ENCODE results near the gene C5AR2.
"Not testable (repeated sequence)": the region's sequence is repeated elsewhere in the genome, so short reads cannot be mapped to it uniquely, and the experiment has no call there.

The C5AR2 gene

GRCh38 chr19:47324502-47324901 is 7.5 kb upstream of the C5AR2 start:
- DNase-seq = no peak

GRCh38 chr19:47330466-47330869 is 1.5 kb upstream of the C5AR2 start:
- DNase-seq = no peak

- DNase-seq = no peak
These were observed 485 bp upstream of the C5AR2 start for GRCh38 chr19:47331490-47331889.

- DNase-seq = not testable (repeated sequence)
These were observed 5.1 kb downstream of the C5AR2 start for GRCh38 chr19:47336765-47337718.

GRCh38 chr19:47339196-47339880 is 7.4 kb downstream of the C5AR2 start:
- no peak for DNase-seq

GRCh38 chr19:47340477-47341208 is 8.7 kb downstream of the C5AR2 start:
- DNase-seq = no peak

GRCh38 chr19:47341734-47342133 is 9.8 kb downstream of the C5AR2 start:
- no peak for DNase-seq

- DNase-seq = no peak
These were observed 11.3 kb downstream of the C5AR2 start for GRCh38 chr19:47343194-47343802.

GRCh38 chr19:47344425-47344824 is 12.4 kb downstream of the C5AR2 start:
- no peak for DNase-seq

GRCh38 chr19:47346024-47346423 is 14.0 kb downstream of the C5AR2 start:
- DNase-seq = not testable (repeated sequence)

GRCh38 chr19:47348819-47349795 is 17.1 kb downstream of the C5AR2 start, which contains the start of gene DHX34:
DHX34 (plus strand) TSS chr19:47349315; CDS start chr19:47353031, 3,716 bp downstream.
- peak; percentile 98 for DNase-seq

GRCh38 chr19:47350630-47351029 is 18.7 kb downstream of the C5AR2 start:
- DNase-seq = no peak

GRCh38 chr19:47351548-47351947 is 19.6 kb downstream of the C5AR2 start:
- DNase-seq = peak in 1 of 2 experiments; percentile 10

GRCh38 chr19:47352095-47352494 is 20.1 kb downstream of the C5AR2 start:
- no peak for DNase-seq

GRCh38 chr19:47353307-47353712 is 21.3 kb downstream of the C5AR2 start:
- peak in 1 of 2 experiments; percentile 6 for DNase-seq

GRCh38 chr19:47356900-47357299 is 24.9 kb downstream of the C5AR2 start:
- no peak for DNase-seq

GRCh38 chr19:47357788-47358680 is 26.1 kb downstream of the C5AR2 start:
- no peak for DNase-seq

- no peak for DNase-seq
These were observed 27.0 kb downstream of the C5AR2 start for GRCh38 chr19:47358936-47359335.

GRCh38 chr19:47362321-47362720 is 30.3 kb downstream of the C5AR2 start:
- no peak for DNase-seq
